Neuronal stem cell (in vitro differentiated cells): ENCODE results near the gene SPATA31A3. TPM values are rescaled to one million over a fixed set of nuclear protein-coding genes. Genes with fewer than 3 reads are reported as not detected.
"Not testable (repeated sequence)": the region's sequence is repeated elsewhere in the genome, so short reads cannot be mapped to it uniquely, and the experiment has no call there.

Source experiments
- DNase-seq: peaks from one replicate; pipeline ENCODE4 v3.0.0-alpha.2; 2013; ENCODE audit warnings: low spot score
- H2AFZ ChIP-seq: one replicate; pipeline ENCODE4 v1.6.1; 2013; ENCODE audit warnings: mild to moderate bottlenecking, low read length, inconsistent platforms
- H2AK5ac ChIP-seq: 2 replicates; pipeline ENCODE4 v1.6.1; 2013; ENCODE audit warnings: low read depth, mild to moderate bottlenecking, inconsistent platforms, low read length, moderate library complexity, mixed read lengths
- H2BK120ac ChIP-seq: 2 replicates; pipeline ENCODE4 v1.6.1; 2013; ENCODE audit warnings: low read depth, mild to moderate bottlenecking, inconsistent platforms, low read length, moderate library complexity, mixed read lengths
- H2BK12ac ChIP-seq: one replicate; pipeline ENCODE4 v1.6.1; 2013; ENCODE audit warnings: low read length, inconsistent platforms
- H2BK15ac ChIP-seq: 2 replicates; pipeline ENCODE4 v1.6.1; 2013; ENCODE audit warnings: mild to moderate bottlenecking, low read length, inconsistent platforms, mixed read lengths
- H2BK5ac ChIP-seq: one replicate; pipeline ENCODE4 v1.6.1; 2013; ENCODE audit warnings: inconsistent platforms, mild to moderate bottlenecking, low read length, moderate library complexity
- H3K14ac ChIP-seq: one replicate; pipeline ENCODE4 v1.6.1; 2013; ENCODE audit warnings: low read length, inconsistent platforms
- H3K18ac ChIP-seq: 2 replicates; pipeline ENCODE4 v1.6.1; 2013; ENCODE audit warnings: low read length, inconsistent platforms
- H3K23ac ChIP-seq: 2 replicates; pipeline ENCODE4 v1.6.1; 2013; ENCODE audit warnings: low read depth, mild to moderate bottlenecking, mixed read lengths, low read length, inconsistent platforms; ENCODE audit not compliant: poor library complexity
- H3K27ac ChIP-seq: replicated peaks from 3 replicates; pipeline ENCODE4 v1.5.1; 2013; ENCODE audit warnings: low read length, inconsistent platforms
- H3K27me3 ChIP-seq, 3 experiments: 2 replicates each; pipeline ENCODE4 v1.6.1; 2013; ENCODE audit warnings: low read length in 3 of 3, mild to moderate bottlenecking in 2 of 3, inconsistent platforms in 1 of 3, low read depth in 1 of 3, mixed read lengths in 1 of 3, moderate library complexity in 1 of 3; ENCODE audit not compliant: control insufficient read depth in 3 of 3, insufficient read depth in 3 of 3
- H3K36me3 ChIP-seq, 2 donors: replicated peaks in 1 of 2; 2 replicates each; pipeline ENCODE4 v1.6.1; 2013; ENCODE audit warnings: low read length in 2 of 2; ENCODE audit not compliant: control insufficient read depth in 2 of 2, insufficient read depth in 2 of 2
- H3K4ac ChIP-seq: 2 replicates; pipeline ENCODE4 v1.6.1; 2013; ENCODE audit warnings: inconsistent platforms, mild to moderate bottlenecking, low read length, moderate library complexity
- H3K4me1 ChIP-seq, 2 donors: 1 replicate in 1 of 2; 2 replicates in 1 of 2; pipeline ENCODE4 v1.6.1; 2013; ENCODE audit warnings: low read length in 2 of 2, low read depth in 1 of 2; ENCODE audit not compliant: control insufficient read depth in 2 of 2, insufficient read depth in 1 of 2
- H3K4me2 ChIP-seq: one replicate; pipeline ENCODE4 v1.6.1; 2013; ENCODE audit warnings: mild to moderate bottlenecking, low read length, inconsistent platforms; ENCODE audit not compliant: insufficient read depth, poor library complexity, severe bottlenecking
- H3K4me3 ChIP-seq, 2 donors: 2 replicates each; pipeline ENCODE4 v1.5.1; 2013; ENCODE audit warnings: low read length in 2 of 2, mild to moderate bottlenecking in 2 of 2, inconsistent platforms in 1 of 2, moderate library complexity in 1 of 2
- H3K79me1 ChIP-seq: one replicate; pipeline ENCODE4 v1.6.1; 2013; ENCODE audit warnings: low read depth, mild to moderate bottlenecking, inconsistent platforms, low read length, moderate library complexity
- H3K9ac ChIP-seq: one replicate; pipeline ENCODE4 v1.6.1; 2013; ENCODE audit warnings: mild to moderate bottlenecking, low read depth, low read length, inconsistent platforms; ENCODE audit not compliant: poor library complexity
- H3K9me3 ChIP-seq, 2 donors: replicated peaks in 1 of 2; 2 replicates each; pipeline versions ENCODE3 to v1.6.1; 2013; ENCODE audit warnings: low read length in 2 of 2, mild to moderate bottlenecking in 2 of 2, inconsistent platforms in 1 of 2, low read depth in 1 of 2, mixed read lengths in 1 of 2, moderate library complexity in 1 of 2; ENCODE audit not compliant: control insufficient read depth in 2 of 2, insufficient read depth in 1 of 2
- H4K8ac ChIP-seq: one replicate; pipeline ENCODE4 v1.6.1; 2013; ENCODE audit warnings: low read depth, mild to moderate bottlenecking, inconsistent platforms, low read length, moderate library complexity
- H4K91ac ChIP-seq: one replicate; pipeline ENCODE4 v1.6.1; 2013; ENCODE audit warnings: low read length, low read depth, mild to moderate bottlenecking, inconsistent platforms; ENCODE audit not compliant: poor library complexity
- WGBS, 2 donors: extraction: QIAGEN DNeasy Blood & Tissue Kit; methylation state at CpG; one replicate each; pipeline ENCODE4 v1.1.7; 2013; ENCODE audit warnings: missing lambda C conversion rate in 2 of 2, mixed read lengths in 1 of 2; ENCODE audit not compliant: insufficient read length in 2 of 2, insufficient replicate concordance in 1 of 2; ENCODE audit errors: extremely low coverage in 2 of 2; 5-methylcytosine and 5-hydroxymethylcytosine counted together
- small RNA-seq: library from polyadenylated mRNA; stranded (forward); fragments of <200 nt; extraction: miRNeasy Mini kit (QIAGEN cat#:217004); gene quantifications from one replicate; pipeline ENCODE3, GENCODE V24; 2013; ENCODE audit not compliant: insufficient read depth

SPATA31A3 gene

GRCh38 chr9:66938322-66938721 is 54.0 kb downstream of the SPATA31A3 start:
- WGBS, 2 donors: no CpG with 5 or more reads among the region's 5 CpGs
- H2AFZ ChIP-seq, H3K27ac ChIP-seq, H2BK15ac ChIP-seq, H3K79me1 ChIP-seq, DNase-seq, H3K36me3 ChIP-seq, H3K23ac ChIP-seq, H2AK5ac ChIP-seq, H2BK120ac ChIP-seq, H3K27me3 ChIP-seq, H3K18ac ChIP-seq, H2BK5ac ChIP-seq, H3K4me2 ChIP-seq, H3K4me1 ChIP-seq, H3K9ac ChIP-seq, H3K14ac ChIP-seq, H3K4me3 ChIP-seq, H3K4ac ChIP-seq, H4K91ac ChIP-seq, H3K9me3 ChIP-seq, H4K8ac ChIP-seq, H2BK12ac ChIP-seq: not testable (repeated sequence)

GRCh38 chr9:66937662-66938061 is 54.7 kb downstream of the SPATA31A3 start:
- not testable (repeated sequence) for H3K4me3 ChIP-seq, H3K27me3 ChIP-seq, H2BK15ac ChIP-seq, H3K4me1 ChIP-seq, H2AK5ac ChIP-seq, H3K9ac ChIP-seq, H2AFZ ChIP-seq, H3K18ac ChIP-seq, H3K4me2 ChIP-seq, DNase-seq, H2BK12ac ChIP-seq, H4K8ac ChIP-seq, H3K79me1 ChIP-seq, H3K14ac ChIP-seq, H2BK5ac ChIP-seq, H3K9me3 ChIP-seq, H3K23ac ChIP-seq, H3K4ac ChIP-seq, H4K91ac ChIP-seq, H3K27ac ChIP-seq, H3K36me3 ChIP-seq, H2BK120ac ChIP-seq
- no CpG with 5 or more reads among the region's 3 CpGs for WGBS, 2 donors

Small RNAs within 50 kb of the gene (small RNA-seq; reads per million reads assigned to genes)
- gene AL353770.1 (not detected), gene AL353770.2 (not detected)
